Measurements from ENCODE around the gene OXA1L.
"Not testable (repeated sequence)": the region's sequence is repeated elsewhere in the genome, so short reads cannot be mapped to it uniquely, and the experiment has no call there.

OXA1L gene

GRCh38 chr14:22766457-22767322 lies at the start of gene OXA1L:
Gene OXA1L, plus strand, starts transcription at chr14:22766688. Its CDS starts 14 bp downstream, at chr14:22766702.
- peak; percentile 91 for DNase-seq (ENCODE audit: low spot score)

- DNase-seq (ENCODE audit: low spot score): no peak
These were observed 48.4 kb upstream of the OXA1L start for GRCh38 chr14:22718091-22718490.

DNA sequence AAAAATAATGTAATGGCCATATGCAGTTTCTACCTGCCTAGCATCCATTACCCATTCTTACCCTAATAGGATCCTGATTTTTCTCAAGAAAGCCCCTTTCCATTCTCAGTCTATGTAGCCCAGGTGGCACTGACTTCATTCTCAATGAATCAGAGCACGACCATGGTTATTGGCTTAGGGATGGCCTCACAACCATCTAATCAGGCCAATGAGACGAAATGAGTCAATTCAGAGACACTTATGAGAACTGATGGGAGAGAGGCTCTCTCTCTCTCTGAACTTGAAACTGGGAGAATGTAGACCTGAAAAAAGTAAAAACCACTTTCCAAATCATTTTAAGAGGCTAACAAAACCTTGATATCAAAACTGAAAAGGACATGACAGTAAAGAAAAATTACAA lies 45.3 kb upstream of the OXA1L start:
- no peak for DNase-seq (ENCODE audit: low spot score)

GRCh38 chr14:22723815-22724214 lies 42.7 kb upstream of the OXA1L start:
- DNase-seq (ENCODE audit: low spot score): no peak

DNA sequence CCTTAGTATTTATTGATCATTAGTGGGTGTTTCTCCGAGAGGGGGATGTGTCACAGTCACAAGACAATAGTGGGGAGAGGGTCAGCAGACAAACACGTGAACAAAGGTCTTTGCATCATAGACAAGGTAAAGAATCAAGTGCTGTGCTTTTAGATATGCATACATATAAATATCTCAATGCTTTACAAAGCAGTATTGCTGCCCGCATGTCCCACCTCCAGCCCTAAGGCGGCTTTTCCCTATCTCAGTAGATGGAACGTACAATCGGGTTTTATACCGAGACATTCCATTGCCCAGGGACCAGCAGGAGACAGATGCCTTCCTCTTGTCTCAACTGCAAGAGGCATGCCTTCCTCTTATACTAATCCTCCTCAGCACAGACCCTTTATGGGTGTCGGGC lies 41.6 kb upstream of the OXA1L start:
- DNase-seq (ENCODE audit: low spot score): not testable (repeated sequence)

DNA sequence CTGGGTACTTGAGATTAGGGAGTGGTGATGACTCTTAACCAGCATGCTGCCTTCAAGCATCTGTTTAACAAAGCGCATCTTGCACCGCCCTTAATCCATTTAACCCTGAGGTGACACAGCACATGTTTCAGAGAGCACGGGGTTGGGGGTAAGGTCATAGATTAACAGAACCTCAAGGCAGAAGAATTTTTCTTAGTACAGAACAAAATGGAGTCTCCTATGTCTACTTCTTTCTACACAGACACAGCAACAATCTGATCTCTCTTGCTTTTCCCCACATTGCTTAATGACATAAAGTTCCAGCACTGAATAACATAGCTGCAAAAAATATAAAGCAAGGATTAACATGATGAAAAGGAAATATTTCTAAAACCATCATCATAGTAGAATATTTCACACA lies 41.1 kb upstream of the OXA1L start:
- DNase-seq (ENCODE audit: low spot score): not testable (repeated sequence)

- DNase-seq (ENCODE audit: low spot score): no peak
These were observed 40.5 kb upstream of the OXA1L start for GRCh38 chr14:22726012-22726411.

- not testable (repeated sequence) for DNase-seq (ENCODE audit: low spot score)
These were observed 34.4 kb upstream of the OXA1L start for GRCh38 chr14:22732062-22732461.

- DNase-seq (ENCODE audit: low spot score): no peak
These were observed 32.7 kb upstream of the OXA1L start for GRCh38 chr14:22733829-22734228.

DNA sequence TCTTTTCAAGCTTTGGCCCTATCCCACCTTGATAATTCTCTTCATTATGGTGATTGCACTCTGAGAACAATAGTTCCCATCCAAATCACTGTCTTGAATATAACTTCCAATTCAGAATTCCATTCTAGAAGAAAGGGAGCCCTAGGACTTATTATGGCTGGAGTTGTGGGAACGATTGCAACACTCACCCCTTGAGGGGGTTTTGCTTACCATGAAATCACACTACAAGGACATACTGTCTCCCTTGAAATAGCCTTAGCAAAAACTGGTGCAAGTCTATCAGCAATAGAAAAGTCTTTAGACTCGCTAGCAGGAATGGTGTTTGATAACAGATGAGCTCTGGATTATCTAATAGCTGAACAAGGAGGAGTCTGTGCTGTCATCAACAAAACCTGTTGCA lies 31.4 kb upstream of the OXA1L start:
- no peak for DNase-seq (ENCODE audit: low spot score)

DNA sequence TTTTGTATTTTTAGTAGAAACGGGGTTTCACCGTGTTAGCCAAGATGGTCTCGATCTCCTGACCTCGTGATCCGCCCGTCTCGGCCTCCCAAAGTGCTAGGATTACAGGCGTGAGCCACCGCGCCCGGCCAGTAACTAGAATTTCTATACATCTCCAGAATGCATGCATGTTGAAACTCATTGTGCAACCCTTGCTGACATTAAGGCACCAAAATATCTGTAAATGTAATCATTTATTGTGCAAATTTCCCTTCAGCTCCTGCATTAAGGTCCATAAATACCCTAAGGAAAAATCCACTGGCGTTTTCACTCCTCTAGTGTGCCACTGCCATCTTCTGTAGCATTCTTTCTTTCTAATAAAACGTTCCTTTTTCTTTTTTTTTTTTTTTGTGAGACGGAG lies 30.1 kb upstream of the OXA1L start:
- not testable (repeated sequence) for DNase-seq (ENCODE audit: low spot score)

DNA sequence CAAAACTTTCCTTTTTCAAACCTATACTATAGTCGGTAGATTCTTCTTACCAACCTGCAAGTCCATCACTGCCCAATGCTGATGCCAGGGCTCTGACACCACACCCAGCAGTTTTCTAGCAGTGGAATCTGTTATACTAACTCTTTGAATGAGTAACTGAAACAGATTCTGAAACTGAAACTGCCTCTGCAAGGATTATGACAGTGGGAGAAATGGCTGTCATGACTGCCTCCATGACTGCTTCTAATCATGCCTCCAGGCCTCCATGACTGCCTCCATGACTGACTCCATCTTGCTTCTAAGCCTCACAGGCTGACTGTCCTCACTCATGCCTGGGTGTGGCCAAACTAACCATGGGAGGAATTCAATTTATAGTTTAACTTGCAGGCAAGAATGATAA lies 29.4 kb upstream of the OXA1L start:
- no peak for DNase-seq (ENCODE audit: low spot score)

GRCh38 chr14:22739423-22739822 lies 27.1 kb upstream of the OXA1L start:
- no peak for DNase-seq (ENCODE audit: low spot score)

GRCh38 chr14:22740020-22740419 lies 26.5 kb upstream of the OXA1L start:
- DNase-seq (ENCODE audit: low spot score): no peak

- no peak for DNase-seq (ENCODE audit: low spot score)
These were observed 18.7 kb upstream of the OXA1L start for GRCh38 chr14:22747769-22748168.

- no peak for DNase-seq (ENCODE audit: low spot score)
These were observed 18.3 kb upstream of the OXA1L start for GRCh38 chr14:22748206-22748605.

DNA sequence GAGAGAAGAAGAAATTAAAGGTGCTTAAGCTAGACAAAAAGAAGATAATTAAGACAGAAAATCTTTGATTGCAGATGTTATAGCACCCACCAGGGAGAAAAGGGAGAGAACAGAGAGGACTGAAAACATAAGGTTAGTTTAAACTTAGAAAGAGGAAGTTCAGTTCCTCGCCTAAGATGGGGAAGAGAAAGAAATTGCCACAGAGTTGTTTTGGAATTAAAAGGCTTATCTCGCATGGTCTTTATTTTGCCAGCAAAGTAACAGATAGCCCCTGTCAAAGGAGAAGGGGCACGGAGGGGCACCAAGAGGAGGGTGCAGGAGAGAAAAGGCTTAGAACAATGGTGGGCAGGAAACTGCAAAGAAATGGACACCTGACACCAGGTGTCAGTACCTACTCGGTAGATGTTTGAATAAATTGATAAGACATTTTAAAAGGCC lies 17.8 kb upstream of the OXA1L start:
- no peak for DNase-seq (ENCODE audit: low spot score)

GRCh38 chr14:22752422-22752821 lies 14.1 kb upstream of the OXA1L start:
- no peak for DNase-seq (ENCODE audit: low spot score)

- no peak for DNase-seq (ENCODE audit: low spot score)
These were observed 12.9 kb upstream of the OXA1L start for GRCh38 chr14:22753586-22753985.

DNA sequence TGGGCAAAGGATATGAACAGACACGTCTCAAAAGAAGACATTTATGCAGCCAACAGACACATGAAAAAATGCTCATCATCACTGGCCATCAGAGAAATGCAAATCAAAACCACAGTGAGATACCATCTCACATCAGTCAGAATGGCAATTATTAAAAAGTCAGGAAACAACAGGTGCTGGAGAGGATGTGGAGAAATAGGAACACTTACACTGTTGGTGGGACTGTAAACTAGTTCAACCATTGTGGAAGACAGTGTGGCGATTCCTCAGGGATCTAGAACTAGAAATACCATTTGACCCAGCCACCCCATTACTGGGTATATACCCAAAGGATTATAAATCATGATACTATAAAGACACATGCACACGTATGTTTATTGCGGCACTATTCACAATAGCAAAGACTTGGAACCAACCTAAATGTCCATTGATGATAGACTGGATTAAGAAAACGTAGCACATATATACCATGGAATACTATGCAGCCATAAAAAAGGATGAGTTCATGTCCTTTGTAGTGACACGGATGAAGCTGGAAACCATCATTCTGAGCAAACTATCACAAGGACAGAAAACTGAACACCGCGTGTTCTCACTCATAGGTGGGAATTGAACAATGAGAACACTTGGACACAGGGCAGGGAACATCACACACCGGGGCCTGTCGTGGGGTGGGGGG lies 8.4 kb upstream of the OXA1L start:
- DNase-seq (ENCODE audit: low spot score): not testable (repeated sequence)

DNA sequence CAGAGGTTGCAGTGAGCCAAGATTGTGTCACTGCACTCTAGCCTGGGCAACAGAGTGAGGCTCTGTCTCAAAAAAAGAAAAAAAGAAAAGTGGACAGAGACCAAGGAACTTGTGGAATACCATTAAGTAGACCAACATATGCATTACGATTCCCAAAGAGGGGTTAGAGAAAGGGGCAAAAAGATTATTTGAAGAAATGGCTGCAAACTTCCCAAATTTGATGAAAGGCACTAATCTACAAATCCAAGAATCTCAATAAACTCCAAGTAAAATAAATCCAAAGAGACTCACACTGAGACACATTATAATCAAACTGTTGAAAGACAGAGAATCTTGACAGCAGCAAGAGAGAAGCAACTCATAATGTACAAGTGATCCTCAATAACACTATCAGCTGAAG lies 4.8 kb upstream of the OXA1L start:
- no peak for DNase-seq (ENCODE audit: low spot score)

- DNase-seq (ENCODE audit: low spot score): no peak
These were observed 2.1 kb upstream of the OXA1L start for GRCh38 chr14:22764382-22764781.

- DNase-seq (ENCODE audit: low spot score): no peak
These were observed 768 bp downstream of the OXA1L start for GRCh38 chr14:22767323-22767589.

DNA sequence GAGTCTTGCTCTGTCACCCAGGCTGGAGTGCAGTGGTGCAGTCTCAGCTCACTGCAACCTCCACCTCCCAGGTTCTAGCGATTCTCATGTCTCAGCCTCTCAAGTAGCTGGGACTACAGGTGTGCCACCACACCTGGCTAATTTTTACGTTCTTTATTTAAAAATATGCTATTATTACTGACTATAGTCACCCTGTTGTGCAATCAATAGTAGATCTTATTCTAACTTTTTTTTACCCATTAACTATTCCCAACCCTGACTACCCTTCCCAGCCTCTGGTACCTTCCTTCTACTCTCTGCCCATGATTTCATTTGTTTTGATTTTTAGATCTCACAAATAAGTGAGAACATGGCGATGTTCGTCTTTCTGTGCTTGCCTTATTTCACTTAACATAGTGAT lies 2.5 kb downstream of the OXA1L start:
- DNase-seq (ENCODE audit: low spot score): no peak
